GM19023 (cell line): ENCODE results near the gene KCNN2.

Experiments
- ATAC-seq: cut with Tn5 transposase; IDR thresholded peaks from one replicate; pipeline ENCODE4 v1.9.1; 2021; ENCODE audit warnings: mild to moderate bottlenecking, moderate library complexity; ENCODE audit not compliant: unreplicated experiment

The KCNN2 gene

DNA sequence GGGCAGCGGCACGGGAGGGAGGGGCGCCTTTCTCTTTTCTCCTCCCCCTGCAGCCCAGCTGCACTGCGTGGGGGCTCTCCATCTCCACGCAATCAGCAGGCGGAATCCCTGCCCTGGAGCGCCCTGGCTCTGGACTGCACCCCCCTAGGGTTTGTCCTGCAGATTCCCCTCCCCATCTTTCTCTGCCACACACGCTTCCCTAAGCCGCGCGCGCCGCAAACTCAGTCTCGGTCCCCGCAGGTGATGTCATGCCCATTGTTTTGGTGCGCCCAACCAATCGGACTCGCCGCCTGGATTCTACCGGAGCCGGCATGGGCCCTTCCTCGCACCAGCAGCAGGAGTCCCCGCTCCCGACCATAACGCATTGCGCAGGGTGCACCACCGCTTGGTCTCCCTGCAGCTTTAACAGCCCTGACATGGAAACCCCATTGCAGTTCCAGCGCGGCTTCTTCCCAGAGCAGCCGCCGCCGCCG, at the start of gene KCNN2:
KCNN2 (plus strand) TSS at position 347 of the 473 bp plus-strand sequence; CDS start at position 417, 70 bp downstream.
- ATAC-seq = peak; percentile 45

DNA sequence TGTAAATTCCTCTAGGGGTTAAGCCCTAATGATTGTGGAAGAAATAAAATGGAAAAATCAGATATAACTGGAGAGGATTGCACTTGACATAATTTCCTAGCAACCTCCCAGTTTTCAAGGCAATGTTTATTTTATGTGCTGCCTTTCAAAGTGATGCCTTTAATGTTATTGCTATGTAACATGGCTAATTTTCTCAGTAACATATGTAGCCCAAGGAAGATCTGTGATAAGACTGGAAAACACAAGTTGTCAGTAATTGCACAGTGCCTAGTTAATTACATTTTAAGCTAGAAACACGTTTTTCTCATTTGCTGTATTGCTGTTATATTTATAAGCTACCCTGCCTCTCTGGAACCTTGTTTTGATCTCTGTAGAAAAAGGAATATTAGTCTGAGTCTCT, 49.2 kb upstream of the KCNN2 start:
- ATAC-seq = no peak

DNA sequence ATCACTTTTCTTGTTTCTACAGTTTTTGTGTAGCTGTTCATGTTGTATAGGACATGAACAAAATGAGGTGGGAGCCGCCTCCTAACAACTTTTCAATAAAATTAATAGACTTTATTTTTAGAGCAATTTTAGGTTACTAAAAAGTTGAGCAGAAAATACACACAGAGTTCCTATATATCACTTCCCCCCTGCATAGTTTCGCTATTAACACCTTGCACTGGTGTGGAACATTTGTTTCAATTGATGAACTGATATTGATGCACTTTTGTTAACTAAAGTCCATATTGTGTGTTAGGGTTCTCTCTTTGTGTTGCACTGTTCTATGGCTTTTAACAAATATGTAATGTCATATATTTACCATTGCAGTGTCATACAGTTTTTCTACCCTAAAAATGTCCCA, 47.8 kb upstream of the KCNN2 start:
- no peak for ATAC-seq

- ATAC-seq = no peak
Observed at GRCh38 chr5:114316167-114316566, 45.7 kb upstream of the KCNN2 start.

DNA sequence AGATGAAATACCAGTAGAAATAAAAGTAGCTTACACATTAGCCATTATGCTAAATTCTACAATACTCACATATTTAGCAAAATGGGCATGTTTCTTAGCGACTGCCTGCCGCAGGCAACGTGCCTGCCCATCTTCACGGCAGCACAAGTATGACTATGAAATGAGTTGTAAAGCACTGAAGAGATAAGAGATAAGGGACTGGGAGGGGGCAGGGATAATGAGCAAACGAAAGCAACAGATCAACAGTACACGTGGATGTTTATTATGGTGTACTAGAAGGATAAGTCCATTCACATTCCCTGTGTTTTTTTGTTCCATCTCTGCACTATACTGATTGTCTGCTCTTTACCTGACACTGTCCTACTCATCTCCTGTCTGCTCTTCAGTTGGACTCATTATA, 44.1 kb upstream of the KCNN2 start:
- ATAC-seq = no peak

DNA sequence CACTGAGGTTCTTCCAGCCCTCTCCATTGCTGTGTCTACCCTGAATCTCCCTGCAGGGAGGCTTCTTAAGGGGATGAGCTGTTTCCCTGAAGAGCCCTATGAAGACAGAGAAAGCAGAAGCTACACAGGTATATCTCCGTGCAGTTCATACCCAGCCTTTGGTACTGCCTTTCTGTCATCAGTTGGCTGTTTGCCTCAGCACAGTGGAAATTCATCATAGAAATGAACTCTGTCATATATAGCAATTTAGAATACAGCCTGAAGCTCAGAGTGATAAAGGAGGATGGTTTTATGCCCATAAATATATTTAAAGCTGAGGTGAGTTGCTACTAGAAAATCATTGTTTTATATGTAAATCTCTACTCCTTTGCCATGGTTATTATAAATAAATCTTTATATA, 42.6 kb upstream of the KCNN2 start:
- ATAC-seq = no peak

DNA sequence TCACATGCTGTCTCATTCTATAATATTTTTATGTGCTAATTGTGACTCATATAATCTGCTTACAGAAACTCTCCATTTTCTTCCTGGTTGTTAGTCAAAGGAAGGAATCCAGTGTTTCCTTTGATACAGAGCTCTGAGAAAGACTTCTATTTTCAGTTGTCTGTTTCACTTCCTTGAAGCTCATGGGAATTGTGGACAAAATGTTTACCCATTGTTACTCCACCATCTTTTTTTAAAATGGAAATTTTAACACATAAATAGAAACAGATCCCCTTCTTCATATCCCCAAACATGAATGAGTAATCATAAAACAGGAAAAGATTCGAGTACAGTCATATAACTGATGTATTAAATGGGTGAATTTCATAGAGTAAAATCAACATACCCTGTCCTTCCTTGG, 42.0 kb upstream of the KCNN2 start:
- no peak for ATAC-seq

DNA sequence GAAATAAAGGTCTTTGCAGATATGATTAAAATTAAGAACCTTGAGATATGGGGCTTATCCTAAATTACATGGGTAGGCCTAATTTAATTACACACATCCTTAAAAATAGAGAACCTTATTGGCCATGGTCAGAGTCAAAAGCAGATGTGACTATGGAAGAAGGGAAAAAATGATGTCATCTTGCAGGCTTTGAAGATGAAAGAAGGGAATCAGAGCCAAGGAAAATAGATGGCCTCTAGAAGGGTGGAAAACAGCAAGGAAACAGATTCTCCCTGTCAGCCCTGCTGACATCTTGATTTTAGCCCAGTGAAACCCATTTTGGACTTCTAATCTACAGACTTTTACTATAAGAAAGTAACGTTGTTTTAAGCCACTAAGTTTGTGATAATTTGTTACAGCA, 37.6 kb upstream of the KCNN2 start:
- ATAC-seq = no peak

GRCh38 chr5:114325541-114325940, 36.3 kb upstream of the KCNN2 start:
- no peak for ATAC-seq

GRCh38 chr5:114327474-114327873, 34.4 kb upstream of the KCNN2 start:
- no peak for ATAC-seq

- ATAC-seq = no peak
Observed at GRCh38 chr5:114327987-114328386, 33.9 kb upstream of the KCNN2 start.

DNA sequence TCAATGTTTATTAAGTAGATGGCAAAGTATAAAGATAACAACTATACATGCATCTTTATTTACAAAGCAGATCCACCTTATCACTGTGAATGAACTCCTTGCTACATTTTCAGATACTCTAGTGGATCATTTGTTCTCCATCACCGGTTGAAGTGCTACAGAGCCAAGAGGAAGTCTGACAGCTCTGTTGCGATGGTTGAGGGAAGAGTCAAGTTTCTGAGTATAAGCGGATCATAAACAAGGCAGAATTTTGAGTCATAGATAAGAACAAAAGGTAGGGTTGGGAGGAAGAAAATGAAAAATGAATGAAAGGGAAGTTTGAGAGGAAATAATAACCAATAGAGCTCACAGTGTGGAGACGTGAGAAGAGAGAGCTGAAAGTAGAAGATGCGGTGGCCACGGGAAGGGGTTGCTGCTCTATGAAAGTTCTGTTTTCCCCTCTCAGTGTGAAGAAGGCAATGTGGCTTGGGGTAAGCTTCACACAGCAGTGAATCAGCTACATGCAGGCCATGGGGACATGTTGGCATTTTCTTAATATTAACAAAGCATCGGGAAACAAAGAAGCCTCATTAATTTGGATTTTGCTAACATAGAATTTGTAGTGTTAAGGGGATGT, 30.8 kb upstream of the KCNN2 start:
- no peak for ATAC-seq

DNA sequence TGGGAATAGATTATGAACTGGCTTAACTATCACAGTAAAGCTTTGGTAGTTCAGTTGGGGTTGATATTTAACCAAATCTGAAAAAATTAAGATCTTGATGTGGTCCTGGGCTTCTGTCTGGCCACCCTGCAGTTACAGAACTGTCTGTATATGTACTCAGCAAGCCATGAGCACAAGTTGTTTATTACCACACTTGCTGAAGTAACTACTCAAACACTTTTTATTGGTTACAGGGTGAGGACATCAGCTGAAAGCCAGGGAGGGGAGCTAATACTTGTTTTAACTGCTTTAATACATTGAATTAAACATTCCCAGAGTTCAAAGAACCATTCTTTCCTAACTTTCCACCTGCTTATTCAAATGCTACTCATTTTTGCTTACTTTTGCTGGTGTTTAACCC, 29.4 kb upstream of the KCNN2 start:
- no peak for ATAC-seq

GRCh38 chr5:114332925-114333324, 28.9 kb upstream of the KCNN2 start:
- no peak for ATAC-seq

GRCh38 chr5:114335391-114335790, 26.5 kb upstream of the KCNN2 start:
- ATAC-seq = no peak

DNA sequence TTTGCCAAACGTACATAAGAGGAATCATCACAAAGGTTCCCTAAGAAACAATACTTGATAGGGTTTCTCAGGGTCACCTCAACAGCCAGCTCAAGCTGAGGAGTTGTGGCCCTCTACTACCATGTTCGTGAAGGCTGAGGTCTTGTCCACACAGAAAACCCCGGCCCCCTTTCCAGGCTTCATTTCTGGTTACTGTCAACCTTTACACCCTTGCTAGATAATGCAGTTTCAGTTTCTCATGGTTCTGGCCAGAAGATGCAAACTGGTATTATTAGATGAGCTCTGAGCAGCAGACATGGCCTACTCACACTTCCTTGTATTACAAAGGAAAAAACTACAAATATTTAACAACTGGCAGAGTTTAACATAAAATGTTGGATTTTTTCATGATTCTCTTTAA, 22.8 kb upstream of the KCNN2 start:
- no peak for ATAC-seq

DNA sequence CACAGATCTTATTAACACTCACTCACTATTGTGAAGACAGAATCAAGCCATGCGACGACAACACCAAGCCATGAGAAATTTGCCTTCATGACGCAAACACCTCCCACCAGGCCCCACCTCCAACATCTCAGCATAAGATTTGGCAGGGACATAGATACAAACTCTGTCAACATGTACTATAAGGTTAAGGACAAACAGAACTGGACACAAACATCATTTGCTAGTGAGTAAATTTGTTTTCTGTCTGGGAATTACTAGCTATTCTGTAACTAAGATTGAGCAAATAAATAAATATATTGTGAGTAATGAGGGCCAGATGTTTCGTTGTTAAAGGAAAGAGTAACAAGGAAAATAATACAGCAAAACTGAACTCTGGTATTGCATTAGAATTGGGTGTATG, 15.7 kb upstream of the KCNN2 start:
- no peak for ATAC-seq

DNA sequence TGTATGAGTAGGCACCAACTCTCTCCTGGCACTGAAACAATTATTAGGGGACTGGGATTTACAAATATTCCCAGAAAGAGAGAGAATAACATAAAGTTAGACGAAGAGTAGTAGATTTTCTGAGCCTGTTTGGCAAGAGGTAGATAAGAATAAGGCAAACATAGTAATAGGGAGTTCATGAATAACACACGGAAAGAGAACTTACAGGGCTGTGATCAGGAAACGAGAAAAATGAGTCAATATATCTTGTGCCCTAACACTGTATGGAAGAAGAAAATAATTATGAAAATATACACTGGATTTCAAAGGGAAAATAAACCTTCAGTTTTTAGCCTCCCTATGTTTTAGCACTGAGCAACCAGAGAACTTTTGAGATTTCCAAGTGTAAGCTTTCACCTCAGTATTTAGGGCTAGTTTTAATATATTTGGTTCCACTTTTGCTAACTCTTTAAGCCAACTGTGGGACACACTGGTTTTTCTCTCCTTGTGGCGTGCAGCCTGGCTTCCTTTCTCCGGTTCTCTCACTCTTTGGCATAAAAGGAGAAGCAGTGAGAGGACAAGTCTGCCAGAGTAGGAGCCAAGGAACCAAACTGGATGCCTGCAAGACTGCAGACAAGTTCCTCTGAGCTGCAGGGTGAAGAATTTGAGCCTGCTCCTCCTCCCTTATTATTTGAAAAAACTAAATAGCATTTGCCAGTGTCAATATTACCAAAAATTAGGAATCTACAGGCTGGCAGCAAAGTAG, 6.6 kb upstream of the KCNN2 start:
- no peak for ATAC-seq

- ATAC-seq = no peak
Observed at GRCh38 chr5:114358329-114358728, 3.5 kb upstream of the KCNN2 start.

DNA sequence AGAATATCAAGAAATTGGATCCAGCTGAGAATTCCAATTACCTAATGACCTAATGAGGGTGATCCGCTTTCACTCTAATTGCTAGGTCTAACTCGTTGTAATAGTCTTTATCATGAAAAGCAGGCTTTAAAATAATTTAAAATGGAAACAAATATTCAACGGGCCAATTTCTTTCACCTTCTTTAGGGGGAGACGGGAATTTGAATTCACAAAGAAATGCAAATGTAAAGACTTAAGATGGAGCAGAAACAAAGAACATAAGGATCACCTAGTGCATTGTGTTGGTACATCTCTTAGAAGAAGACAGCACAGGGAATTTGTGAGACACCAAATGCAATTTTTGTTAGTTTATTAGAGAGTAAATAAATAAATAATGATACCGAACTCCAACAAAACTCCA, 1.5 kb upstream of the KCNN2 start:
- ATAC-seq = no peak

DNA sequence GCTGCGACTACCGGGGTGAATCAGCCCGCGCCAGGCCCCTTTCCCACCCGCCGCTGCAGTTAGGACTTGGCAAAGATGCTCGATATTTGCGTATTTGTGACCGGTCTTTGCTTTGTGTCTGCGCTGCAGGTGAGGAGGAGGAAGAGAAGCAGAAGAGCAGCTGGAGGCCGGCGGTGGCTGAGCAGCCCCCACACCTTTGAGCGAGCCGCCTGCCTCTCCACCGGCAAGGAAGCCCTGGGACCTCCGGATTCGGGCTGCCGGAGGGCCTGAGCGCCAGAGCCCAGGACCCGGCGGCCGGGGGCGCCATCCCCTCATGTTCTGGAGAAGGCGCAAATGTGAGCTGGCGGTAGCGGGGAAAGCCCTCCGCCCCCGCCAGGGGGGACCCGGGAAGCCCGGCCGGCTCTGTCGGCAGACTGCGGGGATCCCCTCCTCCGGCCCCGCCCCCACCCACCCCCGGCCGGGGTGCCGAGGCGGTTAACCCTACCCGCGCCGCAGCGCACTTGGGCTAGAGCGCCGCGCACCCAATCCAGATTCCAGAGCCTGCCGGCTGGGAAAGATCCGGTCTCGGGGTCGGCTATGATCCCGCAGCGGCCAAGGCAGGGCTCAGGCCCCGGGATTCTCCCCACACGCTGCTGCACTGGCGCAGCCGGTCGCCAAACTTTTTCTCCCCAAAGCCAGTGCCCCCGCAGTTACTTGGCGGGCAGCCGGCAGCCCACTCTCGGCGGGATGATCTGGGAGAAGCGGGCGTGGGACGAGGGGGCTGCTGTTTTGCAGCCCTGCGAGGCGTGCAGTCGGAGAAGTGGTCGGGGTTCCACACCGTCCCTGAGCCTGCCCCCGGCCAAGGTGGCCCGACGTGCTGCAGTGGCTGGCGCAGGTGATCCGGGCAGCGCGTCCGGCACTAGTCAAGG, 800 bp upstream of the KCNN2 start:
- peak; percentile 11 for ATAC-seq
